ENCODE measurements around the gene OR2J1.
"Not testable (repeated sequence)": the region's sequence is repeated elsewhere in the genome, so short reads cannot be mapped to it uniquely, and the experiment has no call there.

OR2J1 gene

DNA sequence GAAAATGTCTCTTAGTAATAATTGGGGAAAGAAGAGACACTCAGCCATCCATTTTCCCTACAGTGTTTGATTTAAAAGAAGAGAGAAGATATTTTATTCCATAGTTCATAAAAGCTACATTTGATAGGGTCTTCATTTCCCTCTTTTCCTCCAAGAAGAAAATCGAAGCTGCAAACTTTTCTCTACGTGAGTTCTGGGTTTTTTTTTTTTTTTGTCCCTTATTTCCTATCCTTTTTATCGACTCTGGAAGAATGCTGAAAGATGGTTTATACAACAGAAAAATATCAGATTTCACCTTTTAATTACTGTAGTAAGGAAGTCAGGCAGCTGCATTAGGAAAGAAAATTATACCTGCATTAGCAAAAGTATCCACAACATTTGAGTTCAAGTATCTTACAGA lies at the start of gene OR2J1:
OR2J1 (plus strand) TSS at position 301 of the 400 bp plus-strand sequence. CDS start 1,453 bp downstream, outside the sequence.
- no peak for DNase-seq

DNA sequence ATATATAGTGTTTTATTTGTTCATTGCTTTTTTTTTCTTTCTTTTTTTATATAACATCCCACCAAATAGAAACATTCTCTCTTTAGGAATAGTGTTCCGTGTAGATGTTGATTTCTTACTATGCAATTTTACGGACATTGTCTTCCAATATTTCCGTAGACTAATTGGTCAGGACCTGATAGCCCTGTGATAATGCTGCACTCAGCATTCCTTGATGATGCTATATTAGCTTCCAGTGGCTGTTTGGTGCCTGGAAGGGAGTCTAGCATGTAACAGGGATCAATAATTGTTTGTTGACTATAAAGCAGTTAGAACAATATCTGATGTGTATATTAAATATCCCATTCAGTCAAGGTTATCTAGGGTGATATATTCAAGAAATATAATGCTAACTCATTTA lies 47.6 kb upstream of the OR2J1 start:
- DNase-seq, result no peak

GRCh38 chr6:29071831-29072723 lies 27.2 kb upstream of the OR2J1 start:
- DNase-seq, result no peak

DNA sequence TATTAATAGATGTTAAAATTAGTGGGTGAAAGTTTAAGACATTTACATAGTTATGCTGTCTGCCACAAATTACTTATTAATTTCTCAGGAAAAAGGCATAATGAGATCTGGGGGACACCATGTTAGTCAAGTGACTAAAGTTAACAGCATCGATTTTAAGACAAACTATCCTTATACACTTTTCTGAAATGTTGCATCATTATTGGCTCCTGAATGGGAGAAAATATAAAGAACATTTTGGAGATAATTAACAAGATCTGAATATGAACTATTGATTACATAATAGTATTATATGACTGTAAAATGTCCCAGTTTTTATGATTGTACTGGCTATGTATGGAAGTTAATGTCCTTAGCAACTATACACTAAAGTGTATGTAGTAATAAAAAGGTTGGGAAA lies 20.1 kb upstream of the OR2J1 start:
- no peak for DNase-seq

DNA sequence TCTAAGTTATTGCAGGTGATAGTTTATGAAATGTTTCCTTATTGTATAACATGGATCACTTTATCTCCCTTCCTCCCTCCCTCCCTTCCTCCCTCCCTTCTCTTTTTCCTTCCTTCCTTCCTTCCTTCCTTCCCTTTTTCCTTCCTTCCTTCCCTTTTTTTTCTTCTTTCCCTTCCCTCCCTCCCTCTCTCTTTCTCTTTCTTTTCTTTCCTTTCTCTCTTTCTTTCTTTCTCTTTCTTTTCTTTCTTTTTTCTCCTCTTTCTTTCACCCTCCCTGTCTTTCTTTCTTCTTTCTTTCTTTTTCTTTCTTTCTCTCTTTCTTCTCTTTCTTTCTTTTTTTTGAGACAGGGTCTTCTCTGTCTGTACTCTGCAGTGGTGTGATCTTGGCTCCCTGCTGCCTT lies 18.0 kb upstream of the OR2J1 start:
- no peak for DNase-seq

DNA sequence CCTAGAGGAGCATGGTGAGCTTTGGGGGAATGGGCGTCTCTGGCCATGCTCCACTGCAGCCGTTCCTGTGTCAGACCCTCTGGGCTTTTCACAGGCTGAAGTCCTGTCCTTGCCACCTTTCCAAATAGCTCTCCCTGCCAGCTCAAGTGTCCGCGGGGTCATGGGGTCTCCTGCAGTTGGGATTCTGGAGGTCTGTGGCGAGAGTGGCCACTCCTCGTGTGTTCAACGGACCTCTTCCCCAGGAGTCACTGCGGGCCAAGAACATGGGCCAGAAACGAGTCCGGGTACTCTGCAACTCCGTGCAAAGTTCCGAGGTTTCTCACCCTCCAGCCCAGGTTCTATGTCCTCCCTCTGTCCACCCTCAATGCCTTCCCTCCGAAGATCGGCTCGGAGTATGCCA lies 16.8 kb upstream of the OR2J1 start:
- DNase-seq, result no peak

DNA sequence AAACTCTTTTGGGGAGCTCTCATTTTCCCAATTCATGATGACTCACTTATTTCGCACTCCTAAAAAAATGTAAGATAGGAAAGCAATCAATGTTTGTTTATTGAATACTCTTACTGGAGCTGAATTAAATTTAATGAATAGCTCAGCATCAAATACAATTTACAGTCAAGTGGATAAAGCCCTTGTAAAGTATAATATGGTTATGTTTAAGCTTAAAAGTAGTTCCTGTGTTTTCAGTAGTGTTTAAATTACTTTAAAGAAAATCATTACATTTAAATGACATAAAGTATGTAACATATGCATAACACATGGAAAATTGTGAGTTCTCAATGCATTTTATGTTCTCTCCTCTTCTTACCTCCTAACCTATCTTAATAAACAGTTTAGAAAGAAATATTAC lies 12.1 kb upstream of the OR2J1 start, which contains the start of gene OR2B3:
OR2B3 (minus strand) TSS at position 101 of the 400 bp plus-strand sequence; CDS start at position 36, 65 bp downstream.
- no peak for DNase-seq

GRCh38 chr6:29092957-29093356 lies 6.3 kb upstream of the OR2J1 start:
- DNase-seq, result no peak

GRCh38 chr6:29097803-29098202 lies 1.5 kb upstream of the OR2J1 start:
- no peak for DNase-seq

GRCh38 chr6:29107758-29108157 lies 8.5 kb downstream of the OR2J1 start, which contains the start of gene OR2J3:
Gene OR2J3 (plus strand): TSS chr6:29108058. CDS start chr6:29111891, 3,833 bp downstream.
- DNase-seq, result no peak

DNA sequence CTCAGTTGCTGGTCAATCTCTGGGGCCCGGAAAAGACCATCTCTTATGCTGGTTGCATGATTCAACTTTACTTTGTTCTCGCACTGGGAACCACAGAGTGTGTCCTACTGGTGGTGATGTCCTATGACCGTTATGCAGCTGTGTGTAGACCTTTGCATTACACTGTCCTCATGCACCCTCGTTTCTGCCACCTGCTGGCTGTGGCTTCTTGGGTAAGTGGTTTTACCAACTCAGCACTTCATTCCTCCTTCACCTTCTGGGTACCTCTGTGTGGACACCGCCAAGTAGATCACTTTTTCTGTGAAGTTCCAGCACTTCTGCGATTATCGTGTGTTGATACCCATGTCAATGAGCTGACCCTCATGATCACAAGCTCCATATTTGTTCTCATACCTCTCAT lies 12.8 kb downstream of the OR2J1 start:
- DNase-seq, result no peak

- not testable (repeated sequence) for DNase-seq
Observed at GRCh38 chr6:29114964-29115363, 15.7 kb downstream of the OR2J1 start.

GRCh38 chr6:29129326-29130012 lies 30.2 kb downstream of the OR2J1 start:
- DNase-seq, result no peak

GRCh38 chr6:29130644-29131043 lies 31.4 kb downstream of the OR2J1 start:
- DNase-seq, result no peak

GRCh38 chr6:29131691-29132090 lies 32.4 kb downstream of the OR2J1 start:
- DNase-seq, result no peak

DNA sequence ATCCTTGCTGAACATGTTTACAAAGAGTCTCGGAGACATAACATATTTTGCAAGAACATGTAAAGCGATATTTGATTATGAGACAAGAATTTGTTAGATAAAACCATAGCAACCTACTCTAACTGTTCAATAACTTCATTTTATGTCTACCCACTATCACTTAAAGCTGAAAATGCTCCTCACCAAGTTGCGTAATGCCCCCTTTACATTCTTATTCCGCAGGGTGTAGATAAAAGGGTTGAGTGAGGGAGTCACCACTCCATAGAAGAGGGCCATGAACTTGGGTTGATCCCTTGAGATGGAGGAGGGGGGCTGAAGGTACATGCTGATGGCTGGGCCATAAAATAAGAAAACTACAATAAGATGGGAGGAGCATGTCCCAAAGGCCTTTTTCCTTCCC lies 38.4 kb downstream of the OR2J1 start:
- DNase-seq, result no peak

GRCh38 chr6:29141606-29142005 lies 42.3 kb downstream of the OR2J1 start:
- DNase-seq, result no peak

DNA sequence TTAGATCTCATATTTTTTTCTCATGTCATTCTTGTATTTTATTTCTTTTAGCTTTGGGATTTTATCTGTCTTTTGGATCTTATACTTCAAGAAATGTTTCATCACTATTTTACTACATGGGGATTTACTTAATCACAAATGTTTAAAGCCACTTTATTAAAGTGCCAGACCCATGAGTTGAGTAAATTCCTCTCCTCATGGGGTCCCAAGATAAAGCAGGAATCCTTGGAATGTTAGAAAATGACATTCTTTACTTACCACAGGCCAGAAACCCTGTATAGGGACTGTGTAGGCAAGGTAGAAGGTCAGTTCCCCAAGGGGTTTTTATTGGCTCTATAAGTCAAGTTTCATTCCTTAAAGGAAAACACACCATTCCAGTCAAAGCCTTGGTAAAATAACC lies 43.0 kb downstream of the OR2J1 start:
- no peak for DNase-seq

DNA sequence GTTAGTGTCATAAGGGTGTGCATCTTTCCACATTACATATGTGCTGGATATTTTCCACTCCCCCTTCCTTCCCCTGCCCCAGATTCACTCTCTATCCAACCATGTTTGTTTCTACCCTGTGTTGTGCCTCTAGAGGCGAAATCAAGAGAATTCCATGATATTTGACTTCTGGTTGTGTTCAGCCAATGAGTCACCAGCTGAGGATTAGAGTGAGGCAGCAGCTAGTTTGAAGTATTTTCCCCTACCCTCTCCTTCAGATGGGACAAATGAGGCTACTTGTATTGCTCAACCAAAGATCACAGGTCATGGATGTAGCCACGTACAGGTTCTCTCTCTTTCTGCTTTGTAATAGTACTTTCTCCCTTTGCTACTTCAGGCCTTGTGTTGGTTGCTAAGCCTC lies 46.9 kb downstream of the OR2J1 start:
- DNase-seq, result no peak

DNA sequence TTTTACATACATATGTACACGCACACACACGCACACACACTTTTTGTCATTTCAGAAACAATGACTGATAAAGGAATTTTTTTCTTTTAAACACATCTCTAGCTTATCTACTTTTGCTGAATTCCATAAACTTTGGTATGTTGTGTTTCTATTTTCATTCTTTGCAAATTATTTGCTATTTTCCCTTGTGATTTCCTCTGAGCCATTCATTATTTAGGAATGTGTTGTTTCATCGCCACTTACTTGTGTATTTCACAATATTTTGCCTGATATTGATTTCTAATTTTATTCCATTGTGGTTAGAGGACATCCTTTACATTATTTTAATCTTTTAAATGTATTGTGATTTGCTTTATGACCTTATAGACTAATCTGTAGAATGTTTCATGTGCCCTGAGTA lies 47.8 kb downstream of the OR2J1 start:
- DNase-seq, result no peak

DNA sequence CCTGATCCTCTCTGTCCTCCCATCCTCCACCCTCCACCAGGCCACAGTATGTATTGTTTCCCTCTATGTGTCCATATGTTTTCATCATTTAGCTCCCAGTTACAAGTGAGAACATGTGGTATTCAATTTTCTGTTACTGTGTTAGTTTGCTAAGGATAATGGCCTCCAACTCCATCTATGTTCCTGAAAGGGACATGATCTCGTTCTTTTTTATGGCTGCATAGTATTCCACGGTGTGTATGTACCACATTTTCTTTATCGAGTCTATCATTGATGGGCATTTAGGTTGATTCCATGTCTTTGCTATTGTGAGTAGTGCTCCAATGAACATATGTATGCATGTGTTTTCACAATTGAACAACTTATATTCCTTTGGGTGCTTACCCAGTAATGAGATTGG lies 50.2 kb downstream of the OR2J1 start:
- not testable (repeated sequence) for DNase-seq
